SU-DHL-6 (cell line): ENCODE results near the gene SLC25A45.

Experiments used
- EZH2phosphoT487 ChIP-seq: fragments of 200-600 bp; sonication (generic), shearing (Covaris generic); conservative IDR thresholded peaks from 2 replicates; pipeline ENCODE4 v1.6.1; 2018; ENCODE audit warnings: mild to moderate bottlenecking, antibody characterized with exemption, low read length, moderate library complexity, mixed read lengths
- TF ChIP-seq, protein P1 (sequence below): fragments of 200-600 bp; sonication (generic); IDR thresholded peaks from one replicate; pipeline ENCODE4 v1.5.1; 2017; ENCODE audit warnings: antibody characterized with exemption, mild to moderate bottlenecking, low read length, moderate library complexity; ENCODE audit not compliant: insufficient read depth, poor library complexity, severe bottlenecking

DNA sequence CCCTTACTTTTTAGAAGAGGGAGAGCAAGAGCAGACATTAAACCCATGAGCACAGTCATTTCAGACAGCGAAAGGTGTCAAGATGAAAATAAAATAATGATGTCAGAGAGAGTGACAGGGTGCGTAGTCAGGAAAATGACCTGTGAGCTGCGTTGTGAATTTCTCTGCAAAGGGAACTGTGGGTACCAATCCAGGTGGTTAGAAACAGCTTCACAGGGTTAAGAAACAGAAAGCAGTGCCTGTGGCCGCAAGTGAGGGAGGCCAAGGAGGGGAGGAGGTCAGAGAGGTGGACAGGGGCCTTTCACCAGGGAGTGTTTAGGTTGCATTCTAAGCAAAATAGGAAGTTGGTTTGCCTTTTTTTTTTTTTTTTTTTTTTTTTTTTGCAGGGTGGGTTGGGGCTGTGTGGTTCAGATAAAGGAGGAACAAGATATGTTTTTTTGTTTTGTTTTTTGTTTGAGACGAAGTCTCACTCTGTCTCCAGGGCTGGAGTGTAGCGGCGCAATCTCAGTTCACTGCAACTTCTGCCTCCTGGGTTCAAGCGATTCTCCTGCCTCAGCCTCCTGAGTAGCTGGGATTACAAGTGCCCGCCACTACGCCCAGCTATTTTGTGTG lies 20.0 kb downstream of the SLC25A45 start:
- TF ChIP-seq, protein P1, sequence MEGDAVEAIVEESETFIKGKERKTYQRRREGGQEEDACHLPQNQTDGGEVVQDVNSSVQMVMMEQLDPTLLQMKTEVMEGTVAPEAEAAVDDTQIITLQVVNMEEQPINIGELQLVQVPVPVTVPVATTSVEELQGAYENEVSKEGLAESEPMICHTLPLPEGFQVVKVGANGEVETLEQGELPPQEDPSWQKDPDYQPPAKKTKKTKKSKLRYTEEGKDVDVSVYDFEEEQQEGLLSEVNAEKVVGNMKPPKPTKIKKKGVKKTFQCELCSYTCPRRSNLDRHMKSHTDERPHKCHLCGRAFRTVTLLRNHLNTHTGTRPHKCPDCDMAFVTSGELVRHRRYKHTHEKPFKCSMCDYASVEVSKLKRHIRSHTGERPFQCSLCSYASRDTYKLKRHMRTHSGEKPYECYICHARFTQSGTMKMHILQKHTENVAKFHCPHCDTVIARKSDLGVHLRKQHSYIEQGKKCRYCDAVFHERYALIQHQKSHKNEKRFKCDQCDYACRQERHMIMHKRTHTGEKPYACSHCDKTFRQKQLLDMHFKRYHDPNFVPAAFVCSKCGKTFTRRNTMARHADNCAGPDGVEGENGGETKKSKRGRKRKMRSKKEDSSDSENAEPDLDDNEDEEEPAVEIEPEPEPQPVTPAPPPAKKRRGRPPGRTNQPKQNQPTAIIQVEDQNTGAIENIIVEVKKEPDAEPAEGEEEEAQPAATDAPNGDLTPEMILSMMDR, result no peak
- no peak for TF ChIP-seq EZH2phosphoT487
